GM18502 (cell line): ENCODE data around the gene ERCC6.

Source experiments
- ATAC-seq: cut with Tn5 transposase; IDR thresholded peaks from one replicate; pipeline ENCODE4 v1.9.1; 2021; ENCODE audit warnings: mild to moderate bottlenecking; ENCODE audit not compliant: unreplicated experiment, poor library complexity

Gene ERCC6

DNA sequence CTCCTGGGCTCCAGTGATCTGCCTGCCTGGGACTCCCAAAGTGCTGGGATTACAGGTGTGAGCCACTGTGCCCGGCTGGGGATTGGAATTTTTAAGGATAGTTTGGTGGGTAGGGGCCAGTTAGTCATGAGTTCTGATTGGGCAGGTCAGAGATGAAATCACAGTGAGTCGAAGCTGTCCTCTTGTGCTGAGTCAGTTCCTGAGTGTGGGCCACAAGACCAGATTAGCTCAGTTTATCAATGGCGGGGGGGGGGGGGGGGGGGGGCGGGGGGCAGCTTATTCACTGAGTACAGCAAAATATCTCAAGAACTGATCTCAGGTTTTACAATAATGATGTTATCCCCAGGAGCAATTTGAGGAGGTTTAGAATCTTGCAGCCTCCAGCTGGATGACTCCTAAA is 11.6 kb upstream of the ERCC6 start:
- no peak for ATAC-seq

DNA sequence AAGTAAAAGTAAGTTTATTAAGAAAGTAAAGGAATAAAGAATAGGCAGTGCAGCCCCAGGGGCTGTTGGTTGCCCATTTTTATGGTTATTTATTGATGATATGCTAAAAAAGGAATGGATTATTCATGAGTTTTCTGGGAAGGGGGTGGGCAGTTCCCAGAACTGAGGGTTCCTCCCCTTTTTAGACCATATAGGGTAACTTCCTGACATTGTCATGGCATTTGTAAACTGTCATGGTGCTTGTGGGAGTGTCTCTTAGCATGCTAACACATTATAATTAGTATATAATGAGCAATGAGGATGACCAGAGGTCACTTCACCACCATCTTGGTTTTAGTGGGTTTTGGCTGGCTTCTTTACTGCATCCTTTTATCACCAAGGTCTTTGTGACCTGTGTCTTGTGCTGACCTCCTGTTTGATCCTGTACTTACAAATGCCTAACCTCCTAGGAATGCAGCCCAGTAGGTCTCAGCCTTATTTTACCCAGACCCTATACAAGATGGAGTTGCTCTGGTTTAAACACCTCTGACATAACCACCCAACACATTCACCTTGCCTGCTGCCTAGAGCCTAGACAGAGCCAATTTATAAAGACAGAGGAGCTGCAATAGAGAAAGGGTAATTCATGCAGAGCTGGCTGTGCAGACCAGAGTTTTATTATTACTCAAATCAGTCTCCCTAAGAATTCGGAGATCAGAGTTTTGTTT is 10.9 kb upstream of the ERCC6 start:
- ATAC-seq: no peak

DNA sequence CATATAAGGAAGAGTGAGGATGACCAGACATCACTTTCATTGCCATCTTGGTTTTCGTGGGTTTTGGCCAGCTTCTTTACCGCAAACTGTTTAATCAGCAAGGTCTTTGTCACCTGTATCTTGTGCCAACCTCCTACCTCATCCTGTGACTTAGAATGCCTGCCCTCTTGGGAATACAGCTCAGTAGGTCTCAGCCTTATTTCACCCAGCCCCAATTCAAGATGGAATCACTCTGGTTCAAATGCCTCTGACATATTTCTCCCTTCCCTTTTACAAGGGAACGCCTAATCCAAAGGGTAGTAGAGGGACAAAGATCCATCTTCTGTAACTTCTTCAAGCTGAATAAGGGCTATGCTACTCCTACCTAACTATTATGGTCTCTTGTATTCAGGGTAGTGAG is 4.7 kb upstream of the ERCC6 start:
- ATAC-seq: no peak

DNA sequence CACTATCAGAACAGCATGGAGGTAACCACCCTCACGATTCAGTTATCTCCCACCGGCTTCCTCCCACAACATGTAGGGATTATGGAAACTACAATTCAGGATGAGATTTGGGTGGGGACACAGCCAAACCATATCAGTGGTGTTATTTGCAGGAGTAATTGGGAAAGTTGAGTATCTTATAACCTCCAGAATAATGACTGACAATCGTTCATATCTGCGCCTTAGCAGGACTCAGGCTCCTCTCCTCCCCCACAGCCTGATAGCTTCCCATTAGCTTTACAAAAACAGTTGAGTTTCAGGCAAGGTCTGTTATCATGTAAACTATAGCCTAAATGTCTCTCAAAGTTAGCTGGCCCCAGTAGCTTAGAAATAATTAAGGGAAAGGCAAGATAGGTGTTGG is 3.4 kb upstream of the ERCC6 start:
- no peak for ATAC-seq

DNA sequence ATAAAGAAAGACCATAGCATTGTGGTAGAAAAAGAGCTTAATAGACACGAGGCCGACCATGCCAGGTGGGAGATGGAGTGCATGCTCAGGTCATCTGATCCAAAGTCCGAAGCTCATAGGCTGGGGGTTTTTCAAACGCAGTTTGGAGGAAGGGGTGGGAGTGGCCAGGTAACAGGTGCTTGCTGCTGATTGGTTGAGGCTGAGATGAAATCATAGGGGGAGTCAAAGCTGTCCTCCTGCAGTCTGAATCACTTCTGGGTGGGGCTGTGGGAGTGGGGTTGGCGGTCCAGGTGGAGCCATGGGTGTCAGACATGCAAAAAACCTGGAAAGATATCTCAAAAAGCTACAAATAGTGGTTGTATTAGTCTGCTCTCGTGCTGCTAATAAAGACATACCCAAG is 2.8 kb upstream of the ERCC6 start:
- no peak for ATAC-seq

DNA sequence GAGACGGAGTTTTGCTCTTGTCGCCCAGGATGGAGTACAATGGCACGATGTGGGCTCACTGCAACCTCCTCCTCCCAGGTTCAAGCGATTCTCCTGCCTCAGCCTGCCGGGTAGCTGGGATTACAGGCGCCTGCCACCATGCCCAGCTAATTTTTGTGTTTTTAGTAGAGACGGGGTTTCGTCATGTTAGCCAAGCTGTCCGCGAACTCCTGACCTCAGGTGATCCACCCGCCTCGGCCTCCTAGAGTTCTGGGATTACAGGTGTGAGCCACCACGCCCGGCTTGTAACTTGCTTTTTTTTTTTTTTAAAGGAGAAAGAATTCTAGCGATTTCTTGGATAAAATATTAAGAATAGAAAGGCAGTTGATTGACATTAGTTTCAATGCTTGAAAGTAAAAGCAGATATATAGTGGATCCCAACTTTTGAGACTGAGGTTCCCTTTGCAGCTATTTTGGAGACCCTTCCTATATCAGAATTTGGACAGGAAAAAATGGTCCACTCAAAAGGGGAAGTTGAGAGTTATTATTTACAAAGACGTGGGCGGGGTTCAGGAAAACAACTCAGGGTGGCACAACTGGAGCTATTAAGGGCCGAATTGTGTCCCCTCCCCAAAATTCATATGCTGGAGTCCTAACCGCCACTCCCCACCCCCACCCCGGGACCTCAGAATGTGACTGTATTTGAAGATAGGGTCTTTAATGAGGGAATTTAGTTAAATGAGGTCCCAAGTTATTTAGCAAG is 1.3 kb upstream of the ERCC6 start:
- no peak for ATAC-seq

DNA sequence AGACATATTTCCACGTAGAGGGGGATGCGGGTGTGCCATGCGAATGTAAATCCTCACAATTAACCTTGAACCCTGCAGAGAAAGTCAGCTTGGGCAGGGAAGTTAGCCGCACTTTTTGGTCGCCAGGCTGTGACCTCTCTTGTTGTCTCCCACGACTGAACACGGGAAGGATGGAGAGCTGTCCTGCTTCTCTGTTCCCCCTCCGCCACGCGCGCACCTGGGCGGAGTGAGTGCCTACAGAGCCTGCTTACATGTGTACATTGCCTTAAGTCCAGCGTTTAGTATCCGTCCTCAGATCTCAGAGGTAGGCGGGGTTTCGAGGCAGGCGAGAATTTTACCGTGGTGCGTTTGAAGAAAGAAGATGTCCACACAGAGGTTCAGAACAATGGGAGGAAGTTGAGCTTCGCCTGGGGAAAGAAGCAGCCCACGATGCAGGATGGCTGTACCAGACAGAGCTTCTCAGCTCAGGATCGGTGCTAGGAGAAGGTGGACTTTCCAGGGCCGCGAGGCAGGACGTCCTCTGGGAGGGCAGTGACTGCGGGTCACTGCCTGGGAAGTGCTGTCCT is 482 bp upstream of the ERCC6 start:
- ATAC-seq: peak; percentile 2

DNA sequence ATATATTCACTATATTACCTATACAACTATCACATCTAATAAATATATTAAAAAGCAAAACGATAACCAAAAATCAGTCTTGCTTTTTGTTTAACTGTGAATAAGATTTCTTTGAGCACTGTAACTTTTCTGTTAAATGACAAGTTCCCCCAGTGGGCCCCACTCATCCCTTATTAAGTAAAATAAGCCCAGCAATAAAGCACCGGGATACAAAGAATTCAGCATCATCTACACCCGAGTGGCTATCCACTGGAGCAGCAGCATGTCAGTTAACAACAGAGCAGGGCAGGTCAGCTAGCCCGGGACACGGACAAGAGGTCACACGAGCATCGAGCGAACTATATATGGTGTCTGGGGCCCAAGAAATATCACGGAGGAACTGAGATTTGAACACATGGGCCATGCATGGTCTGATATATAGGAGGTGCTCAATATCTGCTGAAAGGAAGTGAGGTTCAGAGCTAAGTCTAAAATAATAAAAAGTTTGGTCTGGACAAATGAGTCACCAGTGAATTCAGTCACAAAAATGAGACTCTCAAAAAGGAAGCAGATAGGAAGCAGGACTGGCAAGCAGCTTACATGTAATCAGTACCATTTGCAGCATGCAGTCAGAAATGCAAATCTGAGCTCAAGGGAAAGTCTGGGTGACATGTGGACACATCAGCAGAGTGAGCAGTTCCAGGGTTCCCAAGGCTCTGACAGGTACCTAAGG is 4.1 kb downstream of the ERCC6 start:
- peak; percentile 66 for ATAC-seq

DNA sequence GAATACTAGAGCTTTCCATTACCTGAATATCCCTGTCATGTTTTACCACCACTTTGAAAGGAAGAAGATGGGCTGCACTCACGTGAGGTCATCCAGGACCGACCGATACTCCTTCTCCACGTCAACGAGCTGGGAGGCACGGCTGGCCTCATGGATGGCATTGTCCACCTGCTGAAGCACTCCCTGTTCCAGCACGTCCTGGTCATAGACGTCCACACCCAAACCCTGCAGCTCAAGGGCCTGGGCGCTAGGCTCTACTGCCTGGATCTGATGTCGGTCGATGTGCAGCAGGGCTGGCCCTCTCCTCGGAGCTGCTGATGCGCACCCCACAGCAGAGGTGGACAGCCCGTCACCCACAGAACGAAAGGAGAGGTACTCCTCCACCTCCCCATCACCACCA is 6.5 kb downstream of the ERCC6 start:
- no peak for ATAC-seq

DNA sequence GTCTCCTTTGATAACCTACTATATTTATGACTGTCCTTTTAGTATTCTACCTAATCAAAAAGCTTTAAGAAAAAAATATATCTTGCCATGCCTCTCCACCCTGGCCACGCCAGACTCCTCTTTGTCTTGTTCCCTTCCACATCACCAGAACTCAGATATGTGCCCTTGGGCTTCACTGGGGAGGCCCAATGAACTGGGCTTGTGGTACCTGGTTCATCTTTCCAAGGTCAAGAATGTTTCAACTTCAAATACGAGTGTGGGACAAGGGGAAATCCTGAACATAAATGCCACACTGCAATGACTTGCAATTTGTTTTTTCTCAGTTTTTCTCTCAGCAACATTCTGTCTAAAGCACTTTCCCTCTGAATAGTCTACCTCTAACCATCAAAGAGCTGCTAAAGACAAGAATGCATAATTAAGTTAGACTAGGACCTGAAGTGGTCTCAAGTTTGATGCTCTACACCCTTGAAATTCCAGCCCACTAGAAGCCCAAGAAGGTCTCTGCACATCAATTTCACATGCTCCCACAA is 9.9 kb downstream of the ERCC6 start:
- no peak for ATAC-seq

DNA sequence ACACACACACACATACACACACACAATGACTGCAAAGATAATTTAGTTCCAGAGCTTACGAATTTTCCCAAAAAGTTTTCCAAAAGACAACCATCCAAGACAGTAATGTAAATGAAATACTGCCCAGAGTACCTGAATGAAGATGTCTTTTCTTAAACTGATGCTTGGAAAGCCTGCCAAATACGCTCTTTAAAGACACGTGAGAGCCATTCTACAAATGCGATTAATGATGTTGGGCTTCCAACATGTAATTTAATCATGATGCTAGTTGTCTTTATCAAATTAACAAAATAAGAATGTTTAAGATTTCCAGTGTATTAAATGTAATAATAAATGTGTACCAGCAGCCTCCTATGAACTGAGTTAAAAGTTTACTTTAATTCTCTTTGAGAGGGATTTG is 11.1 kb downstream of the ERCC6 start:
- ATAC-seq: no peak

DNA sequence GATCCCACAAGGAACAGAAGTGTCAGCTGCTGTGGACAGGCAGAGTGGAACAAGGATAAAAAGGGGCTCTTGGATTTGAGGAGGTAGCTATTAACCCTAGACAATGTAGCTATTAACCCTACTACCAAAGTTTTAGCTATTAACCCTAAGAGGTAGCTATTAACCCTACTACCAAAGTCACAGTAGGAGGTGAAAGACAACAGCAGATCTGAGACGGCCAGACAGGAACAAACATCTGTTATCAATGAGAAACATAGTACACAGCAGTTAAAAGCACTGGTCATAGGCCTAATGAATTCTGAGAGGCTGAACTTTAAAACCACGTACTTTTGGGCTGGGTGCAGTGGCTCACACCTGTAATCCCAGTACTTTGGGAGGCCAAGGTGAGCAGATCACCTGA is 11.9 kb downstream of the ERCC6 start:
- no peak for ATAC-seq

DNA sequence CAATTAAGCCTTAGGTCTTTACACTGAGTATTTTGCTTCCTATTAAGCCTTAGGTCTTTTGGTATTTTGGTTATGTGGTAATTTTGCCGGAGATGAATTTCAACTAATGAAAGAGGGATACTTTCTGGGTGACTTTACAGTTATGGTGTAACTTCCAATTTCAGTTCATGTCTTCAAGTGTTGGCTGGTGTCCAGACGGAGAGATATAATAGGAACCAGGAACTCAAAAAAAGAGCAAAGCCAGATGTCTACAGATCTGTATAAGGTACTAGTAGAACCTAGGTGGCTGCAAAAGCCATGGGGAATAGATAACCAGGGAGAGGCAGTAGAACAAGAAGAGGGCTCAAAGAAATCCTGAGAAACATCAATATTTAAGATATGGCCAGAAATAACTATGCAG is 12.3 kb downstream of the ERCC6 start:
- no peak for ATAC-seq

DNA sequence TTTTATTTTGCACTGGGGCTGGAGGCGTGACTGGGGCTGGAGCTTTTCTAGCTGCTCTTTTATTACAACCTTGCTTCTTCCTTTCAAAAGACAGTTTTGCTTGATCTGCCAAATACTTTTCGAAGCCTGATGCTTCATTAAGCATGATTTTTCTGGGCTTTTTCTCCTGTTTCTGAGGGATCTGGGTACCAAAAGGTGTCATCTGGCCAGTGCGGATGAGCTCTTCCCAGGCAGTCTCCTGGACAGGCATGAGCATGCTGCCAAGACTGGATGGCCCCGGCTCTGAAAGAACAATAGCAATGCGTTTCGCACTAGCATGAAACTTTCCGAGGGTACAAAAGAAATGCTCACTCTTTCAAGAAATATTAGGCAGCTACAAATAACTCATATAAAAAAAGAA is 14.4 kb downstream of the ERCC6 start:
- no peak for ATAC-seq

DNA sequence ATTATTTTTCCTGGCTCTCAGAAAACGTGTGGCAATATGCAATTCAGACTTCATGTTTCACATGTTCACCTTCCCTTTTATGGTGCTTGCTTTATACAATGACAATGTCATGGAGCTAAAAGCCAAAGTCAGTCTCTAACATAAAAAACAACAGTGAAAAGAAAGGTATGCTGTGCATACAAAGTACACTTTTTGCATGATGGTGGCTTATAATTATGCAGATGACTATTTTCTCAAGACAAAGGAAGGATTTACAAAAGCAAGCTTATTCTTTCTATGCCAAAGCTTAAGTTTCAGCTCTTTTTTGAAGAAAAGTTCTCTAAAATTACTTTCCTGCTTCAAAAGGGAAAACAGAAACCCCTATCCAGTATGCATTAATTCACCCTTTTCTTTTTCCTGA is 15.6 kb downstream of the ERCC6 start:
- ATAC-seq: no peak

DNA sequence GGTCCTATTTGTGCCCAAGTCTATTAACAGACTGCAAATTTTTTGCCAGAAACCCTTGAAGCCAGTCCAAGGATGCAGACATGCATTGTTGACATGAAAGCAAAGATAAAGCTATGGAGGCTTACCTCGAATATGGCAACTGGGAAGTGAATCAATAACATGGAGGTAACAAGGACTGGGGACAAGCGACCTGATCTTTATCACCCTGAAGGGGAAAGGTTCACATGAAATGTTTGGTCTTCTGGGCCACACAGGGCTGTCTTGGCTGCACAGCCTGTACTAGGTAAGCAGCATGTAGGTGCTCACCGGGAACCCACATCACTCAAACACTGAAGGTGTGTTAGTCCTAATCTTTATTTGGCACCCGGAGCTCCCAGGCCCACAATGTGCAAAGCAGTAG is 17.9 kb downstream of the ERCC6 start:
- no peak for ATAC-seq

DNA sequence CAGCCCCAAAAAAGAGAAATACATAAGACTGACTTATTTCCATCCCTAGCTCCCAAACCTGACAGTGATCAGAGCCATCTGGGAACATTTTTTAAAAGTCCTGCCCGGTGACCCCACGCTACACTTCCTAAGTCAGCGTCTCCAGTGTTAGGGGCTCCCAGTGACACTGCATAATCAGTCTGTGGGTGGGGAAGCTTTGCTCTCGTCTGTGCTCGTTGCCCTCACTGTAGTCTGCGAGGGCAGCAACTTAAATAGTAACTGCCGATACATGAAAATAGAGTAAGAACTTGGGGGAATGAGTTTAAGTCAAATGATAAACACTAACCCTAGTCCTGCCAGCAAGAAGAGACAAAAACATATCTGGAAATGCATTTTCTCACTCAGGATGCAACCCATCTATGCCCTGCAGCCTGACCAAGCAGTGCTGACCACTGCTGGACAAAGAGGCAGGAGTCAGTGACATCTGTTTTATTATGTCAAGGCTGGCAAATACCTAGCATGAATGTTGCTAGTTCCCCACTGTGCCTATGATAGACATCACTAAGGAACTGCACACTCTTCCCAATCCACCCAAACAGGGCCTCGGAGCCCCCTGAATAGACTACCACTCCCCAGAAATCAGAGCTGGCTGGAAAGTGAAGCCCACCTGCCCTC is 18.7 kb downstream of the ERCC6 start:
- ATAC-seq: no peak

DNA sequence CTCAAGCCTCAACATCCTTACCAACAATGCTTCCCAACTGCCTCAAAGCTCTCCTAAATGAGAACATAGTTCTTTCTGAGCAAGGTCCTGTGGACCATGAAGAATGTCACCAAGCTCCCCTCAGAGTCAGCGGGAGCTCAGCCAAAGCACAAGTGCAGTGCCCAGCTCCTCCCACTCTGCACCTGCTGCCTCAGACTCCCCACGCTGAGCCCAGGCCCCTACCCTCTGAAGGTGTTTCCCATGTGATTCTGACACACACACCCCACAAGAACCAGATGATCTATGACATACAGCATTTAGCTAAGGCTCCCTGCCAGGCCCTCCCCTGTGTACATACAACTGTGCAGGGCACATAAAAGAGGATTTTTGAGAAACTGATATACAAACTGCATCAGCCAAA is 19.2 kb downstream of the ERCC6 start:
- no peak for ATAC-seq

DNA sequence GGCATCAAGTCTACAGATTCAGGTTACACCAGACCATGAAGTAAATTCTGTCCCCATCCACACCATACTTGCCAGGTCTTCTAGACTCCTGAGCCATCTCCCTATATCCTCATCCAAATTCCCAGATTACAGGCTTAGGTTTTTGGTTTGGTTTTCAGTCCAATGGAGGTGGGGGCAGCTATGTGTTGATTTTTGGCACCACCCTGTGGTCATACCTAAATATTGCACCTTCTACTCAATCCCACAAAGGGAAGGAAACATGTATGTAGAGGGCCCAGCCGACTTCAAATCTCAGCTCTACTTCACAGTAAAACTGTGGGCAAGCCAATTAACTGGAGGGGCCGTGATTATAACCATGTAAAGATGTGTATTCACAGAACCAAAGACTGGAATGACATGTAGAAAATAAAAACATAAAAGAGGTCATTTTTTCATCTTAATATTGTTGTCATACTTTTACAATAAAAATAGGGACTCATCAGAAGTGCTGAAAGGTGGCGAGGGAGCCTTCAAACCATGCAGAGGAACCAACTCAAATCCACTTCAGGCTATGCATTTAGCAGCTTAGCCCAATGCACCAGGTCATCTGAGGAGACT is 19.8 kb downstream of the ERCC6 start:
- peak; percentile 47 for ATAC-seq

DNA sequence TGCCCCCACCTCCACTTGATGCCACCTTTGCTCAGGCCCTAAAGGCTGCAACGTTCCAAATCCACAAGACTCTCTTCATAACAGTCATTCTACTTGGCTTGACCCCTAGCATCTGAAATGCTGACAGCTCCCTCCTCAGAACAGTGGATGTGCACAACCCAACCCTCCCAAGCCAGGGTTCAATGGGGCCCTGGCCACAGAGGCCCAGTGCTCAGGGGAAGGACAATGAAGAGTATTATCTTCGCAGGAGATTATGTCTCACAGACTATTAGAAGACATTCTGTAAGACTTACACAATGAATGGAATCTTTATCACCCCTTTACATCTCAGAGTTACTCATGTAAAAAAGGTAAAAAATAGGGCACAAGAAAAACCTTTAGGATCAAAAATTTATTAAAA is 20.4 kb downstream of the ERCC6 start:
- no peak for ATAC-seq
